ENCODE data around the gene CD44. TPM values are rescaled to one million over a fixed set of nuclear protein-coding genes. Genes with fewer than 3 reads are reported as not detected.

CD44 gene
- polyA plus RNA-seq, 1 experiment: 1,200 TPM

- Histone ChIP-seq H3K4me3 (ENCODE audit: low read depth, low read length) (no peak overlapping the region), H3K27me3 (ENCODE audit: control insufficient read depth, insufficient read depth, low read length) (no peaks in the 10 kb centered on the region), H3K36me3 (ENCODE audit: control insufficient read depth, insufficient read depth, low read length) (peaks cover 8% of the 10 kb centered on the region)
- ChIA-PET CTCF (interaction anchor here (0.9 kb wide), 1 partner anchor 194 kb away, joined by 3 read pairs; no protein-coding TSS in a partner anchor), POLR2A (no interaction called here)
- DNase-seq (ENCODE audit: low read depth): no peak
- no peak for TF ChIP-seq CTCF (IDR thresholded peaks at IDR 0.05; ENCODE audit: insufficient read depth, low read depth, low read length)
These were observed 58.3 kb downstream of the CD44 start for GRCh38 chr11:35197292-35197691.

GRCh38 chr11:35200811-35201341 lies 61.9 kb downstream of the CD44 start:
- no peak for DNase-seq (ENCODE audit: low read depth)
- POLR2A ChIA-PET: interaction anchor here (0.6 kb wide), 1 partner anchor 274 kb away, joined by 3 read pairs; no protein-coding TSS in a partner anchor
- TF ChIP-seq CTCF (IDR thresholded peaks at IDR 0.05; ENCODE audit: insufficient read depth, low read depth, low read length): no peak
- Histone ChIP-seq H3K36me3 (ENCODE audit: control insufficient read depth, insufficient read depth, low read length) (peaks cover 8% of the 10 kb centered on the region), H3K4me3 (ENCODE audit: low read depth, low read length) (no peak overlapping the region), H3K27me3 (ENCODE audit: control insufficient read depth, insufficient read depth, low read length) (no peaks in the 10 kb centered on the region)
- CTCF ChIA-PET: interaction anchor here (0.6 kb wide), 1 partner anchor 542 kb away, joined by 3 read pairs; no protein-coding TSS in a partner anchor

- no peak overlapping the region for H3K4me3 ChIP-seq (ENCODE audit: low read depth, low read length)
- POLR2A ChIA-PET: no interaction called here
- DNase-seq (ENCODE audit: low read depth): no peak
- no peaks in the 10 kb centered on the region for H3K27me3 ChIP-seq (ENCODE audit: control insufficient read depth, insufficient read depth, low read length)
- H3K36me3 ChIP-seq (ENCODE audit: control insufficient read depth, insufficient read depth, low read length): peaks cover 10% of the 10 kb centered on the region
- TF ChIP-seq CTCF (IDR thresholded peaks at IDR 0.05; ENCODE audit: insufficient read depth, low read depth, low read length): no peak
- CTCF ChIA-PET: interaction anchor here (1.0 to 1.5 kb wide), 2 partner anchors 27 to 33 kb away, joined by 3 read pairs; no protein-coding TSS in a partner anchor
These were observed 65.6 kb downstream of the CD44 start for GRCh38 chr11:35204614-35205013.

GRCh38 chr11:35206616-35207015 lies 67.6 kb downstream of the CD44 start:
- no peak for DNase-seq (ENCODE audit: low read depth)
- Histone ChIP-seq H3K36me3 (ENCODE audit: control insufficient read depth, insufficient read depth, low read length) (peaks cover 6% of the 10 kb centered on the region), H3K27me3 (ENCODE audit: control insufficient read depth, insufficient read depth, low read length) (no peaks in the 10 kb centered on the region), H3K4me3 (ENCODE audit: low read depth, low read length) (no peak overlapping the region)
- TF ChIP-seq CTCF (IDR thresholded peaks at IDR 0.05; ENCODE audit: insufficient read depth, low read depth, low read length): no peak
- POLR2A ChIA-PET: interaction anchor here (0.5 kb wide), 1 partner anchor 14 kb away, joined by 7 read pairs; no protein-coding TSS in a partner anchor
- CTCF ChIA-PET: interaction anchor here (0.6 to 0.7 kb wide), 3 partner anchors 99 to 331 kb away, joined by 3 read pairs; no protein-coding TSS in a partner anchor

GRCh38 chr11:35207471-35208403 lies 68.8 kb downstream of the CD44 start:
- ChIA-PET POLR2A (no interaction called here), CTCF (no interaction called here)
- Histone ChIP-seq H3K36me3 (ENCODE audit: control insufficient read depth, insufficient read depth, low read length) (peaks cover 6% of the 10 kb centered on the region), H3K27me3 (ENCODE audit: control insufficient read depth, insufficient read depth, low read length) (no peaks in the 10 kb centered on the region), H3K4me3 (ENCODE audit: low read depth, low read length) (no peak overlapping the region)
- TF ChIP-seq CTCF (IDR thresholded peaks at IDR 0.05; ENCODE audit: insufficient read depth, low read depth, low read length): no peak
- DNase-seq (ENCODE audit: low read depth): no peak
